ENCODE results near the gene TFRC.
A peak's percentile ranks its signal among the peaks of the same experiment; 100 is the strongest.
"Not testable (repeated sequence)": the region's sequence is repeated elsewhere in the genome, so short reads cannot be mapped to it uniquely, and the experiment has no call there.

Gene TFRC

DNA sequence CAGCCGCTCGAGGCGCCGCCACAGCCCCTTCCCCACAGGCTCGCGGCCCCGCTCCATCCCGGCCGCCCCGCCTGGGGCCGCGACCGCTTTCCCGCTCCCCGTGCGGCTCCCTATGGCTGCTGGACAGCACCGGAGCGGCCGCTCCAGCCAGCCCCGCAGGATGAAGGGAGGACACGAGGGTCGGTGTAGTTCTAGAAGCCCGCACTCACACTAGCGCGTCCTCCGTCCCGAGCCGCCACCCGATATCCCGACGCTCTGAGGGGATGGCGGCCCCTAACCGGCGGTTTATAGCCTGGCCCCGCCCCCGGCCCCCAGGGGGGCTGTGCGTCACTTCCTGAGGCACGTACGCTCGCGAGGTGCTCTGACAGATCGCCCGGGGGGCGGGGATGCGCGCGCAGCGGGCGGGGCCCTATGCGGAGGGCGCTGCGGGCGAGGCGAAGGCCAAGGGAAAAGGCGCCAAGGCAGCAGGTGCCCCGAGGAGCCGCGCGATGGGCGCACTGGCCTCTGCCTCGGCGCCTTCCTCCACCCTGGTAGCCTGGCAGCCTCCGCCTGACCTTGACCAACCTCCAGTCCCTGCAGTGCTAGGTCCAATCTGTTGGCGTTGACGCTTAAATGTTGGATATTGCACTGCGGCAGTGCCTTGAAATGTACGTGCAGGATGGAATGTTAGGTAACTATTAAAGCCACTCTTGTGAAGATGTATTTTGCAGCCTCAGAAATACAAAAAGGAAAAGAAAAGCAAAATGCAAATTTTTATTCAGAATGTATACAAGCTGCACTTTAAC lies at the start of gene TFRC:
Gene TFRC (minus strand): TSS at position 257 of the 785 bp plus-strand sequence. CDS start 4,991 bp downstream, outside the sequence.
- DNase-seq: peak; percentile 95

GRCh38 chr3:196128172-196128843 lies 46.4 kb upstream of the TFRC start:
- DNase-seq: no peak

DNA sequence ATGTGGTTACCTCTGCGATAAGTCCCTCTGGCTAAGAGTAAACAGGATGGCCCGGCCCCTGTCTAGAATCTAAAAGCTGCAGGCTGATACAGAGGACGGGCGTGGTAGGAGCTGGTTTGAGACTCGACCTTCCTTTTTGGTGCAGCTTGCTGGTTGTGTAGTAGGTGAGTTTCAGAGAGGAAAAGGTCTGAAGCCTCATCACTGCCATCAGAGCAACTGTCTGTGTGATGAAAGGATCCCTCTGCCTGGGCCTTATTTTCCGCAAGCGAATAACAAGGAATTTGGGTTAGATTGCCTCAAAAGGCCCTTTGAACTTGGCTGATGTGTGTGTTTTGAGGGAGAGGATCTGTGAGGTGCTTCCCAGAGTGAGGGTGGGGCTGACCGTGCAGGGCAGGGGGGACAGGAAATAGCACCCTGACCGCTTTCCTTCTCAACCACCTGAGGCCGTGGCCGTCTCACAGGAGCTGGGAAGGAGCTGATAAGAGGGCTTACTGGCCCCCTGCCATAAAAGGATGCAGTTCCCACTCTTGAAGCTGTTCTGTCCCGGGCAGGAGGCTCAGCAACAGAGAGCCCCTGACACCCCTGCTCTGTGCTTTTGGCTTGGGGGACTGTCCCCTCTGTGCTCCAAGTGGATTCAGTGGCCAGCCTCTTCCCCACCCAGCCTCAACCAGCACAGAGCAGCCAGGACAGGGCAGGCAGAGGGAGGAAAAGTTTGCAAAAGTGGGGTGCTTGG lies 45.6 kb upstream of the TFRC start:
- no peak for DNase-seq

DNA sequence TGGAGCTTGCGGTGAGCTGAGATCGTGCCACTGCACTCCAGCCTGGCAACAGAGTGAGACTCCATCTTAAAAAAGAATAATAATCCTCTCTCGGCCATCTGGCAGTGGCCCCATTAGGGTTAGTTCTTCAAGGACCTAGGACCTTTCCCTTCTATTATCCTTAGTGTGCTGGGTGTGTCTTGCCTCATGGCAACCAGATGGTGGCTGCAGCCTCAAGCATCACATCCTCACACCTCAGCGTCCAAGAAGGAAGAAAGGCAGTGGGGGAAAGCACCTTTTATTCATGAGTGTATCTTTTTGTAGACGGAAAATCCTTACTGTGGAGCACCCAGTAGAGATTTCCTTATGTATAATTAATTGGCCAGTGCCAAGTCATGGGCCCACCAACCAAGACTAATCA lies 42.7 kb upstream of the TFRC start:
- DNase-seq: no peak

DNA sequence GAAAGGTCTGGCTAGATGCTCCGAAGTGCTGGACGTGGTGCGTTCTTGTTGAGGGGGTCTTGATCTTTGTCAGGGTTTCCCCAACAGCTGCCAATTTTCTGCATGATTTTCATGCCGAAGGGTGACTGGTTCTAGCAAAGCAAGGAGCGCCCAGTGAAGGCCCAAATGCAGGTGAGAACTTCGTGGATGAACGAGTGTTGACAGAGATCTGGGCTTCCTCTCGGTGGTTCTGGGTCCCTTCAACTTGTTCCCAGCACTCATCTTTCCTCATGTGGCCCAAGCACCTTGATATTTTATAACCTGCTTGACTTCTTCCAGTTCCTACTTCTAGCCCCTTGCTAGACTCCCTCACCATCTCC lies 40.8 kb upstream of the TFRC start:
- no peak for DNase-seq

GRCh38 chr3:196122021-196122687 lies 40.3 kb upstream of the TFRC start:
- no peak for DNase-seq

DNA sequence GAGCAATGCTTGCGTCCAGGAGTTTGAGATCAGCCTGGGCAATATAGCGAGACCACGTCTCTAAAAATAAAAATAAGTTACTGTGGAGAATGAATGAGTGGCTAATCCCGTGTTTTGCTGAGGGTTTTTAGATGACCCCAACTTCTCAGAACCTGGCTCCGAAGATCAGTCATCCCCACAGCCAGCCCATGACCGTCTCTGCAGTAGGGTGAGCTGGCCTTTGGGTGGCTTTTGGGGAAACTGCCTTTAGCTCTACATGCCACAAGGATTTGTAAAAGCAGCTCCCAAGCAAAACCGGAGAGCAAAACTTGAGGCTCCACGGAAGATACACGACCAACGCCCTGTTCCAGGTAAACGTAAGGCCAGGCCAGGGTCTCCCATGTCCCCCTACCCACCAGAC lies 39.2 kb upstream of the TFRC start:
- DNase-seq: no peak

DNA sequence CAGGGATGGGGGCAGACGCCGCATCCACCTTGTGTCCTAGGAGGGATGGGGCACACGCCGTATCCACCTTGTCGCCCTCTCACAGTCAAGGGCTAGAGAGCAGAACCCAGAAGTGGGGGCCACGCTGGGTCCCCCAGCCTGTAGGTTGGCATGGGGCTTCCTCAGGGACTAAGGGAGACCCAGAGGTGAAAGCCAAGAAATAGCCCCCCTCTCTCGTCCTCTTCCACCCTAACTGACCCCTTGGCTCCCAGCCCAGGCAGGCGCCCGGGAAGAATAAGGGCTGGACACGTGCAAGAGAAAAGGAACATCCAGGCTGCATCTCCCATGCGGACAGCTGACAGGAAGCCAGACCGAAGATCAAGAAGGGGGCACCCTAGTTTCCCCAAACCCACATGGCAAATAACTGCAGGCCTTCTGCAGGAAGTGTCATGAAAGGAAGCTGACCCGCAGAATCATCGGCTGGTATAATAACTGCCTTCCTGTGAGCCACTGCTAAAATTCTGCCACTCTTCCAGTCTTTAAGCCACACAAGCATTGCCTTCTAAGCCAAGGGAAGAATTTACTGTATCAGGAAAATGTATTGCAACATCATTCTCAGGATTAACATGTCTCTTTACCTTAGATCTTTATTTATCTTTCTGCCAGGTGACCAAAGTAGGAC lies 38.5 kb upstream of the TFRC start:
- DNase-seq: no peak

DNA sequence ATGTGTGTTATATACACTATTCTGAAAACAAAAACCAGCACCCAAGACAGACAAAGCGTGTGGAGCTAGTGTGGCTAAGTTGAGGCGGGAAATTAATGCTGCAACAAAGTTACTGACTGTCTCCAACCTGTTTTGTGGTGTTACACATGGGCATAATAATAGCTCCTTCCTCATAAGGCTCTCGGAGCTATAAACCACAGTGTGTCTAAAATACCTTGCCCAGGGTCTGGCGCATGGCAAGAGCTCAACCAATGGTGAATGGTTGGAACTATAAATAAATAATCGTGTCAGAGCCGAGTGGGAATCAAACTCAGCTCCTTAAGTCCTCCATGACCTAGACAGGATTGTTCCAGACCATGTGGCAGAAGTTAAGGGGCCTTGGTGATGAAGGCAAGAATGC lies 35.9 kb upstream of the TFRC start:
- DNase-seq: no peak

DNA sequence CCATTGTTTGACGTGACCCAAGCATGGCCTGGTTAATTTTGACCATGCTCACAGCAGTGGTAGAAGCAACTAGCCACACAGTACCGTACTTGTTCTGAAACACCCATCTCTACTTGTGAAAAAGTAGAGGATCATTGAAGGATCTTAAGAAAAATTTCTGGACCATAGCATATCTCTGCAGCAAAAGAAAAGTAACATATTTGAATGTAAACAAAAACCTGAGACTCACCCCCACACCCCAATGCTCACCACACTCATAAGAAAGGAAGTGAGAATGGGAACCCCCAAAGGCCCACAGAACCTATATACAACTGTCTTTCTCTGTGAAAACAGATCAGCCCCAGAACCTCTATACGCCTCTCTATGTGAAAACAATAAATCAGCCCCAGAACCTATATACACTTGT lies 33.8 kb upstream of the TFRC start:
- DNase-seq: peak; percentile 37

DNA sequence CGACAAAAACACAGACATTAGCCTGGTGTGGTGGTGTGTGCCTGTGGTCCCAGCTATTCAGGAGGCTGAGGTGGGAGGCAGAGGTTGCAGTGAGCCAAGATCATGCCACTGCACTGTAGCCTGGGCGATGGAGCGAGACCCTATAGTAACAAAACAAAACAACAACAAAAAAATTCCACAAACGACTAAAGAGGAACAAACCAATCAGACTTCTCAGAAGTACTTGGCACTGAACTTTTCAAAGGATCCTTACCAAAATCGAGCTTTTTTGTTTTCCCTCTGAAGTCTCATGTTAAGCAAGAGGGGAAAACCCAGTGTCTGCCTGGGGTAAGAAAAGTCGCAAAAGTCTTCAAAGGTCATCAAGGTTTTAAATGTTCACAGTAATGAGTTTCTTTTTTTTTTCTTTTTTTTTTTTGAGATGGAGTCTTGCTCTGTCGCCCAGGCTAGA lies 30.1 kb upstream of the TFRC start:
- peak; percentile 47 for DNase-seq

- DNase-seq: no peak
These were observed 26.3 kb upstream of the TFRC start for GRCh38 chr3:196108075-196108743.

DNA sequence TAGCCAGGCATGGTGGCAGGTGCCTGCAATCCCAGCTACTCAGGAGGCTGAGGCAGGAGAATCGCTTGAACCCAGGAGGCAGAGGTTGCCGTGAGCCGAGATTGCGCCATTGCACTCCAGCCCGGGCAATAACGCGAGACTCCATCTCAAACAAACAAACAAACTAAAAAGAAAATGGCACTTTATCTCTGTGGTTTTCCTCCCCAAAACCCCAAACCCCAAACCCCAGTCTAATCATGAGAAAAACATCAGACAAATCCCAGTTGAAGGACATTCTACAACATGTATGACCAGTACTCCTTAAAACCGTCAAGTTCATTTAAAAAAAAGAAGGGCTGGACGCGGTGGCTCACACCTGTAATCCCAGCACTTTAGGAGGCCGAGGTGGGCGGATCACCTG lies 22.8 kb upstream of the TFRC start:
- DNase-seq: not testable (repeated sequence)

DNA sequence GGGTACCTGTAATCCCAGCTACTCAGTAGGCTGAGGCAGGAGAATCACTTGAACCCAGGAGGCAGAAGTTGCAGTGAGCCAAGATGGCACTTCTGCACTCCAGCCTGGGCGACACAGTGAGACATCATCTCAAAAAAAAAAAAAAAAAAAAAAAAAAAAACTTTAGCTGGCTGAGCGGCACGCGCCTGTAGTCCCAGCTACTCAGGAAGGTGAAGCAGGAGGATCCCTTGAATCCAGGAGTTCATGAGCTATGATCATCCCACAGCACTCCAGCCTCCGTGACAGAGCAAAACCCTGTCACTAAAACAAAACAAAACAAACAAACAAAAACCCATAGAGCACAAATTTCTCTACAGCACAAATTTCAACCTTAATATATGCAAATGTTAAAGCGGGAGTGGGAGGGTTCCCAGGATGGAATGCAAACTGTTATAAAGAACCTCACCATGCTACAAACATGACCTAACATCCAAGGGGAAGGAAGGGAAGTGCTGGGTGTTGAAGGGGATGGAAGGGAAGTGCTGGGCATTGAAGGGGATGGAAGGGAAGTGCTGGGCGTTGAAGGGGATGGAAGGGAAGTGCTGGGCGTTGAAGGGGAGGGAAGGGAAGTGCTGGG lies 16.6 kb upstream of the TFRC start:
- DNase-seq: not testable (repeated sequence)

- DNase-seq: no peak
These were observed 15.7 kb upstream of the TFRC start for GRCh38 chr3:196097373-196098154.

GRCh38 chr3:196096382-196096953 lies 14.6 kb upstream of the TFRC start:
- DNase-seq: peak; percentile 32

- DNase-seq: no peak
These were observed 11.6 kb upstream of the TFRC start for GRCh38 chr3:196093317-196094111.

GRCh38 chr3:196087906-196088305 lies 6.0 kb upstream of the TFRC start:
- DNase-seq: no peak

DNA sequence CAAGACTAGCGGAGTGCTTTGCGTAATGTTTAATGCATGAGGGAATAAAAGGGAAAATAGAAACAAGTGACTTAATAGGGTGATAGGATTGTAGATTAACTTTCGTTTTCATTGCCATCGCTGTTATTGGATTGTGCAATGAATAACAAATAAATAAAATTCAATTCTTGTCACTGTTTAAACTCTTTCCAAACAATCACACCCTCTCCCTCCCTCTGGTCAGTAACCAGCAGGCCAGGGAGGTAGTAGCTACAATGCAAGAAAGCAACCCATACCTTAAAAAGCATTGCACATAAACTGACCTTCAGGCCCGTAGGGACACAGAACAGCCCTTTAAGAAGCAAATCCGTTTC lies 705 bp upstream of the TFRC start:
- no peak for DNase-seq

Measured in CD4-positive, alpha-beta T cell treated with Interleukin-15 for 1 hour (primary cell).